Measurements from ENCODE around the gene BARD1.

GRCh38 chr2:214839464-214839863, 30.0 kb upstream of the BARD1 start:
- TF ChIP-seq CTCF (IDR thresholded peaks at IDR 0.05): no peak
- no peak for TF ChIP-seq POLR2AphosphoS5 (IDR thresholded peaks at IDR 0.05)
